ENCODE results near the gene RASAL1. TPM values are rescaled to one million over a fixed set of nuclear protein-coding genes. Genes with fewer than 3 reads are reported as not detected.

RASAL1 gene
- total RNA-seq, 2 donors from 2014 or later: 1.6 to 9.9 TPM

DNA sequence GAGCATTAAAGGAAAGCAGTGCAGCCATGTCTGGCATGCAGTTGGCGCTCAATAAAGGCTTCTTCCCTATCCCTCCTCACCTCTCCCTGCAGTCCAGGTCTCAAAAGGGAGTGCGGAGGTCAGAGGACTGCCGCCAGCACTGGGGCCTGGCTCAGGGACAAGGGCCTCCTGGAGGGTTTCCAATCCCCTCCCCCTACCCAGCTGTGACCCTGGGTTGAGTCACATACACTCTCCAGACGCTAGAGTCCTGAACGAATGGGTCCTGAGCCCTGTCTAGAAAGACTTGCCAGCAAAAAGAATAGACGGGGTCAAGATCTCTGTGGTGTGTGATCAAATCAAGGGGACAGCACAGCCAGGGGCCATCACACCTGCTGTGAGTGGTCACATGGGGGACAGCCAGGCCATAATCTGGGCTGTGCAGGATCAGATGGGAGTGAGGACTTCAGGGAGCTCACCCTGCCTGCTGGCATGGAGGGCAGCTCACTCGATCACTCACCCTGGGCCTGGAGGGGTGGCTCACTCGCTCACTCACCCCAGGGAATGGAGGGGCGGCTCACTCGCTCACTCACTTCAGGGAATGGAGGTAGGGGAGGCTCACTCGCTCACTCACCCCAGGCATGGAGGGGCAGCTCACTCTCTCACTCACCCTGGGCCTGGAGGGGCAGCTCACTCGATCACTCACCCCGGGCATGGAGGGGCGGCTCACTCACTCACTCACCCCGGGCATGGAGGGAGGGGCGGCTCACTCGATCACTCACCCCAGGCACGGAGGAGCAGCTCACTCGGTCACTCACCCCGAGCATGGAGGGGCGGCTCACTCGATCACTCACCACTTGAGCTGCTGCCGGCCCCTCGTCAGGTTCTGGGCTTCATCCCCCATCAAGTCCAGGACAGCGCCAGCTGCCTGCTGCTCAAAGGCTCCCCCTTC lies 26.8 kb upstream of the RASAL1 start:
- no peak for DNase-seq (ENCODE audit: low spot score)
- Histone ChIP-seq H3K4me1 (replicated peaks) (no peaks in the 10 kb centered on the region), H3K9me3 (no peaks in the 10 kb centered on the region), H3K4me3 (no peak overlapping the region), H3K27ac (no peak overlapping the region), H3K36me3 (peaks cover 12 to 58% of the 10 kb centered on the region in 2 donors), H3K27me3 (replicated peaks; ENCODE audit: insufficient read depth) (no peaks in the 10 kb centered on the region)
- 87% methylated on average over 23 of the region's 25 CpGs for WGBS
- intact Hi-C loops (cut with DNase I): no loop called here
- TF ChIP-seq POLR2AphosphoS5 (IDR thresholded peaks at IDR 0.05) (no peak), POLR2A (IDR thresholded peaks at IDR 0.05) (no peak)
- TF ChIP-seq, protein P1, sequence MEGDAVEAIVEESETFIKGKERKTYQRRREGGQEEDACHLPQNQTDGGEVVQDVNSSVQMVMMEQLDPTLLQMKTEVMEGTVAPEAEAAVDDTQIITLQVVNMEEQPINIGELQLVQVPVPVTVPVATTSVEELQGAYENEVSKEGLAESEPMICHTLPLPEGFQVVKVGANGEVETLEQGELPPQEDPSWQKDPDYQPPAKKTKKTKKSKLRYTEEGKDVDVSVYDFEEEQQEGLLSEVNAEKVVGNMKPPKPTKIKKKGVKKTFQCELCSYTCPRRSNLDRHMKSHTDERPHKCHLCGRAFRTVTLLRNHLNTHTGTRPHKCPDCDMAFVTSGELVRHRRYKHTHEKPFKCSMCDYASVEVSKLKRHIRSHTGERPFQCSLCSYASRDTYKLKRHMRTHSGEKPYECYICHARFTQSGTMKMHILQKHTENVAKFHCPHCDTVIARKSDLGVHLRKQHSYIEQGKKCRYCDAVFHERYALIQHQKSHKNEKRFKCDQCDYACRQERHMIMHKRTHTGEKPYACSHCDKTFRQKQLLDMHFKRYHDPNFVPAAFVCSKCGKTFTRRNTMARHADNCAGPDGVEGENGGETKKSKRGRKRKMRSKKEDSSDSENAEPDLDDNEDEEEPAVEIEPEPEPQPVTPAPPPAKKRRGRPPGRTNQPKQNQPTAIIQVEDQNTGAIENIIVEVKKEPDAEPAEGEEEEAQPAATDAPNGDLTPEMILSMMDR (IDR thresholded peaks at IDR 0.05): no peak

DNA sequence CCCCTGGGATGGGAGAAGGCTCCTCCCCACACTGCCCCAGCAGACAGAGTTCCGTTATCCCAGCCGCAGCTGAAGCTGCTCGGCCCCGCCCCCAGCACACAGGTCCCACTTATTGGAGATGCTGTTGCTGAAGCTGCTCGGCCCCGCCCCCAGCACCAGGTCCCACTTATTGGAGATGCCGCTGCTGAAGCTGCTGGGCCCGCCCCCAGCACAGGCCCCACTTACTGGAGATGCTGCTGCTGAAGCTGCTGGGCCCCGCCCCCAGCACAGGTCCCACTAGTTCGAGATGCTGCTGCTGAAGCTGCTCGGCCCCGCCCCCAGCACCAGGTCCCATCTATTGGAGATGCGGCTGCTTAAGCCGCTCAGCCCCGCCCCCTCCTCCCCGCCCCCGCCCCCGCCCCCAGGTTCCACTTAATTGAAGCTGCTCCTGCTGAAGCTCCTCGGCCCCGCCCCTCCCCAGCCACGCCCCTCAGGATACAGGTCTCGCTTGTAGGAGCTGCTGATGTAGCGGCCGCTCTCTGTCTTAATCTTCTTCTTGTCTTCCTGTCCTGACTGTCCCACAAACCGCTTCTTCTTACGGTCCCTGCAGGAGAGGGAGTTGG lies 26.0 kb upstream of the RASAL1 start:
- no peaks in the 10 kb centered on the region for H3K9me3 ChIP-seq
- no peak overlapping the region for H3K4me3 ChIP-seq
- no peak for DNase-seq (ENCODE audit: low spot score)
- H3K36me3 ChIP-seq: peaks cover 11 to 57% of the 10 kb centered on the region in 2 donors
- H3K27me3 ChIP-seq (replicated peaks; ENCODE audit: insufficient read depth): no peaks in the 10 kb centered on the region
- 76% methylated on average over 20 of the region's 26 CpGs for WGBS
- TF ChIP-seq, protein P1 (IDR thresholded peaks at IDR 0.05): no peak
- no peak for TF ChIP-seq POLR2AphosphoS5 (IDR thresholded peaks at IDR 0.05)
- no peak for TF ChIP-seq POLR2A (IDR thresholded peaks at IDR 0.05)
- intact Hi-C loops (cut with DNase I): no loop called here
- no peak overlapping the region for H3K27ac ChIP-seq
- H3K4me1 ChIP-seq (replicated peaks): no peaks in the 10 kb centered on the region

DNA sequence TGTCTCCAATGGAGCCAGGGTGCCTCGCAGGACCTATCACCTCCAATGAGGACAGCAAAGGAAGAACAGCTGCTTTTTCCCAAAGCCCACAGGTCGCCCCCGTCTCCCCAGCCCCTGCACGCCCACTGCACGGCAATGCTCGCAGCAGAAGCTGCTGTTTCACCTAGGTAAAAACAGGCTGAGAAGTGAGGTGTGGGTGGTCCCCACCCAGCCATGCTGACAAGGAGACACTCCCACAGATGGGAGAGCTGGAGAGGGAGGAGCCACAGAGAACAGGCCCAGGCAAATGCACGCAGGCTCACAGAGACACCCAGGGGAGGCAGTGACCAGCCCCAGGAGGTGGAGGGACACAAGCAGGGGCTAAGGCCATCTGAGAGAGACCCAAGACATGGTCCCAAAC lies 24.4 kb upstream of the RASAL1 start:
- TF ChIP-seq, protein P1 (IDR thresholded peaks at IDR 0.05): no peak
- TF ChIP-seq POLR2A (IDR thresholded peaks at IDR 0.05) (no peak), POLR2AphosphoS5 (IDR thresholded peaks at IDR 0.05) (no peak)
- intact Hi-C loops (cut with DNase I): loop anchor here (5.0 kb wide), 1 partner anchor 113 kb away; no protein-coding TSS in a partner anchor

DNA sequence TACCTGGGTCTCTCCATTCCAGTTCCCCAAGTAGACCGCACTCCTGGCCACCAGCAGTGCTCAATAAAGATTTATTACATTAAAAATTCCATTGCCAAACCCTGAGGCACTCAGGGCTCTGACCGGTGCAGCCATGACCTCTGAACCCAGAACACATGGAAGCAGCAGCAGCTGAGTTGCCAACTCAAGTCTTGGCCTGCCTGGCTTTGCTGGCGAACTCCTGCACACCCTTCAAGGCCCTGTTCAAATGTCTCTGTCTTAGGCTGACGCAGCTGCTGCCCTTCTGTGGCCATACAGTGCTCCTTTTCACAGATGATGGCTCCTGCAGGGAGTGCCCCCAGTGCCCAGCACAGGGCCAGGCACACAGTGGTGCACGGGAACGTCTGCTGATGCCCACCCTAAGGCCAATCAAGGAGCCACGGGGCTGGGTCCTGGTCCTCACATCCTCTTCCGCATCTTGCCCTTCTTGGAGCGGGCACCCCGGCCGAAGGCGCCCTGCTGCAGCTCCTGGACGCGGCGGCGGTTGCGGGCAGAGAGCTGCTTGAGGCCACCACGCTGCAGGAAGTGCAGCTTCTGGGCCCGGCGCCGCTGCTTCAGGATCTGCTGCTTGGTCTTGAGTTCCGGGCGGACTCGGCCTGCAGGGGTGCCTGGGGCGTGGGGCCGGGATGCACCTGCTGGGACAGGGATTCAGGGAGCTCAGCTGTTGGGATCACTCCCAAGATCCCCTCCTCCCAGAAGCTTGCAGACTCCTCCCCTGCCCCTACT lies 23.1 kb upstream of the RASAL1 start:
- TF ChIP-seq POLR2AphosphoS5 (IDR thresholded peaks at IDR 0.05) (no peak), POLR2A (IDR thresholded peaks at IDR 0.05) (no peak)
- TF ChIP-seq, protein P1 (IDR thresholded peaks at IDR 0.05): no peak
- no peak overlapping the region for H3K27ac ChIP-seq
- intact Hi-C loops (cut with DNase I): loop anchor here (5.0 kb wide), 1 partner anchor 111 kb away; no protein-coding TSS in a partner anchor
- peaks cover 5% of the 10 kb centered on the region for H3K4me1 ChIP-seq (replicated peaks)
- no peaks in the 10 kb centered on the region for H3K27me3 ChIP-seq (replicated peaks; ENCODE audit: insufficient read depth)
- no peak overlapping the region for H3K4me3 ChIP-seq
- H3K36me3 ChIP-seq: peaks cover 11 to 31% of the 10 kb centered on the region in 2 donors
- WGBS: 96% methylated on average over 26 of the region's 26 CpGs
- no peaks in the 10 kb centered on the region for H3K9me3 ChIP-seq
- no peak for DNase-seq (ENCODE audit: low spot score)

More for the DNA sequence above, 24.4 kb upstream of the RASAL1 start:
- DNase-seq (ENCODE audit: low spot score): no peak
- Histone ChIP-seq H3K4me3 (no peak overlapping the region), H3K27ac (no peak overlapping the region), H3K27me3 (replicated peaks; ENCODE audit: insufficient read depth) (no peaks in the 10 kb centered on the region), H3K36me3 (peaks cover 11 to 42% of the 10 kb centered on the region in 2 donors), H3K4me1 (replicated peaks) (no peaks in the 10 kb centered on the region), H3K9me3 (no peaks in the 10 kb centered on the region)
- 89% methylated on average over 7 of the region's 7 CpGs for WGBS
